OCI-LY7 (cell line): ENCODE data around the gene TEX48. TPM values are rescaled to one million over a fixed set of nuclear protein-coding genes. Genes with fewer than 3 reads are reported as not detected.

ENCODE experiments used
- BruUV-seq: library from RNA; stranded (reverse); fragments of 400-500 nt; replicated peaks from 2 replicates; lab custom pipeline; 2021; lab: Mats Ljungman, UMichigan
- CTCF ChIA-PET: fragments of 300-600 bp; sonication (Branson Sonifier 250); formaldehyde crosslinking; loops from one replicate; lab custom pipeline; 2022; ENCODE audit warnings: antibody characterized with exemption; ENCODE audit not compliant: unreplicated experiment; lab: Charles Lee
- POLR2A ChIA-PET: fragments of 300-600 bp; sonication (Branson Sonifier 250); formaldehyde crosslinking; loops from one replicate; lab custom pipeline; 2022; ENCODE audit warnings: antibody characterized with exemption; lab: Charles Lee
- DNase-seq: peaks from one replicate; pipeline ENCODE4 v3.0.0-alpha.2; 2015; ENCODE audit warnings: low spot score
- H2AFZ ChIP-seq: fragments of 200-600 bp; sonication (generic), shearing (Covaris generic); 2 replicates; pipeline ENCODE4 v1.6.1; 2014; ENCODE audit warnings: mild to moderate bottlenecking, antibody characterized with exemption, low read length, moderate library complexity
- H3K27ac ChIP-seq: fragments of 200-600 bp; sonication (generic); 2 replicates; pipeline ENCODE4 v1.5.1; 2014; ENCODE audit warnings: mixed run types, low read depth, mild to moderate bottlenecking, moderate library complexity, low read length, inconsistent platforms; ENCODE audit not compliant: poor library complexity, severe bottlenecking
- H3K36me3 ChIP-seq: fragments of 200-600 bp; sonication (generic); 2 replicates; pipeline ENCODE4 v1.6.1; 2014; ENCODE audit warnings: mild to moderate bottlenecking, antibody characterized with exemption, low read length, moderate library complexity, mixed read lengths; ENCODE audit not compliant: insufficient read depth
- H3K4me1 ChIP-seq: fragments of 200-600 bp; sonication (generic); 2 replicates; pipeline ENCODE4 v1.5.1; 2014; ENCODE audit warnings: mild to moderate bottlenecking, low read length; ENCODE audit not compliant: insufficient read depth, poor library complexity, severe bottlenecking
- H3K4me2 ChIP-seq: fragments of 200-600 bp; sonication (generic); 2 replicates; pipeline ENCODE4 v1.6.1; 2014; ENCODE audit warnings: mild to moderate bottlenecking, low read length
- H3K4me3 ChIP-seq: fragments of 200-600 bp; sonication (generic); 2 replicates; pipeline ENCODE4 v1.5.1; 2014; ENCODE audit warnings: mild to moderate bottlenecking, low read depth, low read length; ENCODE audit not compliant: poor library complexity, severe bottlenecking
- H3K79me2 ChIP-seq: fragments of 200-600 bp; sonication (generic); 2 replicates; pipeline ENCODE4 v1.6.1; 2016; ENCODE audit warnings: low read depth, mild to moderate bottlenecking, low read length, moderate library complexity, mixed read lengths; ENCODE audit not compliant: insufficient read depth
- H3K9me2 ChIP-seq: fragments of 200-600 bp; sonication (generic); 2 replicates; pipeline ENCODE4 v1.6.1; 2016; ENCODE audit warnings: mild to moderate bottlenecking, low read length, mixed read lengths; ENCODE audit not compliant: insufficient read depth
- H3K9me3 ChIP-seq: fragments of 200-600 bp; sonication (generic); 2 replicates; pipeline ENCODE4 v1.6.1; 2014; ENCODE audit warnings: mild to moderate bottlenecking, mixed run types, low read length, mixed read lengths
- H4K20me1 ChIP-seq: fragments of 200-600 bp; sonication (generic); 2 replicates; pipeline ENCODE4 v1.6.1; 2014; ENCODE audit warnings: mild to moderate bottlenecking, antibody characterized with exemption, low read length, moderate library complexity, mixed read lengths; ENCODE audit not compliant: insufficient read depth
- CTCF ChIP-seq: fragments of 200-600 bp; sonication (generic); conservative IDR thresholded peaks from 2 replicates; pipeline ENCODE4 v1.5.1; 2014; ENCODE audit warnings: mild to moderate bottlenecking, antibody characterized with exemption, low read length, moderate library complexity, mixed read lengths
- EZH2phosphoT487 ChIP-seq: fragments of 200-600 bp; sonication (generic); IDR thresholded peaks from 2 replicates; pipeline ENCODE4 v1.6.1; 2018; ENCODE audit warnings: low read depth, borderline replicate concordance, mild to moderate bottlenecking, mixed run types, antibody characterized with exemption, low read length, moderate library complexity, mixed read lengths
- intact Hi-C: fragments of 100-400 bp; cut with micrococcal nuclease; formaldehyde crosslinking; loops from one replicate; pipeline ENCODE4 v1.10.0; 2022; ENCODE audit not compliant: unreplicated experiment
- total RNA-seq, 2 experiments: library from RNA; depleted of rRNA in 1 of 2; stranded (reverse); fragments of >200 nt in 1 of 2; shearing (Covaris generic) in 1 of 2; gene quantifications; 2 replicates each; pipeline ENCODE4 v1.2.3, GENCODE V29; 2014 to 2022

TEX48 gene
- total RNA-seq, 2 experiments from 2014 or later, result not detected

GRCh38 chr9:114685951-114686350 is 4.0 kb upstream of the TEX48 start:
- Histone ChIP-seq H4K20me1 (no peaks in the 10 kb centered on the region), H3K4me3 (no peak overlapping the region), H2AFZ (no peak overlapping the region), H3K9me2 (no peaks in the 10 kb centered on the region), H3K9me3 (no peaks in the 10 kb centered on the region), H3K4me2 (no peak overlapping the region), H3K27ac (no peak overlapping the region), H3K36me3 (no peaks in the 10 kb centered on the region), H3K4me1 (peaks cover 4% of the 10 kb centered on the region), H3K79me2 (no peaks in the 10 kb centered on the region)
- DNase-seq, result no peak
- TF ChIP-seq EZH2phosphoT487, result no peak
- CTCF ChIA-PET, result no interaction called here
- POLR2A ChIA-PET, result interaction anchor here (0.7 to 0.9 kb wide), 2 partner anchors 8 to 99 kb away, joined by 3 read pairs; no protein-coding TSS in a partner anchor
- no TSS peak for BruUV-seq
- intact Hi-C loops, result no loop called here

DNA sequence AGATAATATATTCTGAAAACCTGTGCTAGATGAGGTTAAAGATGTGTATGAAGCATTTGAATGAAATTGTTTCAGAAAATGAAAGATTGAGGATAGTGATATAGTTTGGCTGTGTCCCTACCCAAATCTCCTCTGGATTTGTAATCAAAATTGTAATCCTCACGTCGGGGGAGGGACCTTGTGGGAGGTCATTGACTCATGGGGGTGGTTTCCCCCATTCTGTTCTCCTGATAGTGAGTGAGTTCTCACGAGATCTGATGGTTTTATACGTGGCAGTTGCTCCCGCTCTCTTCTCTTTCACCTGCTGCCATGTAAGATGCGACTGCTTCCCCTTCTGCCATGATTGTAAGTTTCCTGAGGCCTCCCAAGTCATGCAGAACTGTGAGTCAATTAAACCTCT is 2.0 kb upstream of the TEX48 start:
- POLR2A ChIA-PET, result interaction anchor here (1.0 kb wide), 1 partner anchor 13 kb away, joined by 3 read pairs; no protein-coding TSS in a partner anchor
- Histone ChIP-seq H2AFZ (no peak overlapping the region), H3K27ac (no peak overlapping the region), H4K20me1 (no peaks in the 10 kb centered on the region), H3K4me3 (no peak overlapping the region), H3K4me2 (no peak overlapping the region), H3K4me1 (peaks cover 4% of the 10 kb centered on the region), H3K79me2 (no peaks in the 10 kb centered on the region), H3K9me2 (no peaks in the 10 kb centered on the region), H3K9me3 (no peaks in the 10 kb centered on the region), H3K36me3 (no peaks in the 10 kb centered on the region)
- TF ChIP-seq CTCF (no peak), EZH2phosphoT487 (no peak)
- CTCF ChIA-PET, result no interaction called here
- BruUV-seq, result no TSS peak
- intact Hi-C loops, result loop anchor here (5.0 kb wide), 2 partner anchors 223 to 838 kb away; no protein-coding TSS in a partner anchor
- no peak for DNase-seq

DNA sequence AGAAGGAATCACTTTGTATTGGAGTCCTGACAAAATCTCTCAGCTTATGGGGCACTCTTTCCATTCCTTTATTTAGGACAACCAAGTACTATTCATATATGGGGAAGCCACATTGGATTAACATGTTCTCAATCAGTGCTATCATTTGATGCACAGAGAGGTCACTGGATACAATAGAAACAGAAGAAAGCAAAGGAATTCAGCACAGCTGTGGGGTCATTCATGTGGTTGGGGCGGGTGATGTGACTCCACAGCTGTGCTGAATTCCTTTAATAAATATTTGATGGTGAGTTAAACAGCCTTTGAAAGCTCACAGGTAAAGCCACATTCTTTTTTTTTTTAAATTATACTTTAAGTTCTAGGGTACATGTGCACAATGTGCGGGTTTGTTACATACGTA is 854 bp upstream of the TEX48 start:
- intact Hi-C loops, result loop anchor here (1.0 to 5.0 kb wide), 3 partner anchors 224 to 839 kb away; no protein-coding TSS in a partner anchor
- H4K20me1 ChIP-seq, result no peaks in the 10 kb centered on the region
- BruUV-seq, result no TSS peak
- H2AFZ ChIP-seq, result no peak overlapping the region
- no peaks in the 10 kb centered on the region for H3K9me2 ChIP-seq
- no peak overlapping the region for H3K4me2 ChIP-seq
- no peak overlapping the region for H3K27ac ChIP-seq
- H3K4me1 ChIP-seq, result peaks cover 4% of the 10 kb centered on the region
- H3K4me3 ChIP-seq, result no peak overlapping the region
- DNase-seq, result no peak
- no peak for TF ChIP-seq EZH2phosphoT487
- TF ChIP-seq CTCF, result no peak
- no peaks in the 10 kb centered on the region for H3K79me2 ChIP-seq
- H3K36me3 ChIP-seq, result no peaks in the 10 kb centered on the region
- ChIA-PET CTCF (interaction anchor here (0.6 kb wide), 1 partner anchor 1138 kb away, joined by 3 read pairs; no protein-coding TSS in a partner anchor), POLR2A (no interaction called here)
- no peaks in the 10 kb centered on the region for H3K9me3 ChIP-seq
